Parathyroid adenoma (tissue), 2 donors: ENCODE results near the gene MMP2.
A peak's percentile ranks its signal among the peaks of the same experiment; 100 is the strongest.

Experiments
- H2AFZ ChIP-seq: fragments of 300-600 bp; sonication (generic); one replicate; pipeline ENCODE4 v1.7.0; 2017; ENCODE audit warnings: antibody characterized with exemption, mild to moderate bottlenecking
- H3K27ac ChIP-seq: fragments of 300-600 bp; sonication (generic); one replicate; pipeline ENCODE4 v1.7.0; 2017
- H3K27me3 ChIP-seq: fragments of 300-600 bp; sonication (generic); one replicate; pipeline ENCODE4 v1.7.0; 2017; ENCODE audit warnings: low read length; ENCODE audit not compliant: control insufficient read depth, insufficient read depth
- H3K36me3 ChIP-seq: fragments of 300-600 bp; sonication (generic); one replicate; pipeline ENCODE4 v1.7.0; 2017; ENCODE audit warnings: low read length; ENCODE audit not compliant: control insufficient read depth, insufficient read depth
- H3K4me1 ChIP-seq: fragments of 300-600 bp; sonication (generic); one replicate; pipeline ENCODE4 v1.7.0; 2017; ENCODE audit warnings: control low read depth
- H3K4me2 ChIP-seq: fragments of 300-600 bp; sonication (generic); one replicate; pipeline ENCODE4 v1.7.0; 2017; ENCODE audit warnings: low read length
- H3K4me3 ChIP-seq: fragments of 300-600 bp; sonication (generic); one replicate; pipeline ENCODE4 v1.7.0; 2017; ENCODE audit warnings: low read depth, low read length
- H3K79me2 ChIP-seq: fragments of 300-600 bp; sonication (generic); one replicate; pipeline ENCODE4 v1.7.0; 2017; ENCODE audit warnings: control low read depth
- H3K9ac ChIP-seq: fragments of 300-600 bp; sonication (generic); one replicate; pipeline ENCODE4 v1.7.0; 2017; ENCODE audit warnings: mild to moderate bottlenecking
- H3K9me3 ChIP-seq: fragments of 300-600 bp; sonication (generic); one replicate; pipeline ENCODE4 v1.7.0; 2017; ENCODE audit warnings: low read length; ENCODE audit not compliant: control insufficient read depth
- TF ChIP-seq, protein P1 (sequence below): fragments of 300-600 bp; sonication (generic); IDR thresholded peaks from one replicate; pipeline ENCODE4 v1.7.0; 2017; ENCODE audit warnings: antibody characterized with exemption, mild to moderate bottlenecking
- donor health status: primary hyperparathyroidism.

Gene MMP2

DNA sequence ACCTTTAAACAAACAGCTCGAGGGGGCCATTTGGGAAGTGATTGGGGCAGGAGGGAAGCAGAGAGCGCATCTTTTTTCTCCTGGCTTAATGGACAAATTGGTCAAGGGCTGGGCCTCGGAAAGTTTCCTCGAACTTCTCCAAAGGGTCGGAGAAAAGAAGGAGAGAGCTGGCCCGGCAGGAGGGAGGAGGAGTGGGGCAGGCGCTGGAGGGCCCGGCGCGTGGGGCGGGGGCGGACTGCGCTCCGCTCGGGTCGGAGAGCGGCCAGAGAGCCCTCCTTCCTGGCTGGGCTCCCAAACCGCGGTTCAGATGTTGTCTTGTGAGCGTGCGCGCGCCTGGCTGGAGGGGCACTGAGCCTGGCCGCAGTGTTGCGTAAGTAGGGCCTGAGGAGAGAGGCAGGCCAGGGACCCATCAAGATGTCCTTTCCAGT lies 1.2 kb downstream of the MMP2 start:
- no peak overlapping the region for H3K27ac ChIP-seq
- H3K4me3 ChIP-seq, result no peak overlapping the region
- H3K36me3 ChIP-seq, result no peaks in the 10 kb centered on the region
- H3K27me3 ChIP-seq, result no peaks in the 10 kb centered on the region
- H3K9me3 ChIP-seq, result no peaks in the 10 kb centered on the region
- H3K9ac ChIP-seq, result no peak overlapping the region
- TF ChIP-seq, protein P1, sequence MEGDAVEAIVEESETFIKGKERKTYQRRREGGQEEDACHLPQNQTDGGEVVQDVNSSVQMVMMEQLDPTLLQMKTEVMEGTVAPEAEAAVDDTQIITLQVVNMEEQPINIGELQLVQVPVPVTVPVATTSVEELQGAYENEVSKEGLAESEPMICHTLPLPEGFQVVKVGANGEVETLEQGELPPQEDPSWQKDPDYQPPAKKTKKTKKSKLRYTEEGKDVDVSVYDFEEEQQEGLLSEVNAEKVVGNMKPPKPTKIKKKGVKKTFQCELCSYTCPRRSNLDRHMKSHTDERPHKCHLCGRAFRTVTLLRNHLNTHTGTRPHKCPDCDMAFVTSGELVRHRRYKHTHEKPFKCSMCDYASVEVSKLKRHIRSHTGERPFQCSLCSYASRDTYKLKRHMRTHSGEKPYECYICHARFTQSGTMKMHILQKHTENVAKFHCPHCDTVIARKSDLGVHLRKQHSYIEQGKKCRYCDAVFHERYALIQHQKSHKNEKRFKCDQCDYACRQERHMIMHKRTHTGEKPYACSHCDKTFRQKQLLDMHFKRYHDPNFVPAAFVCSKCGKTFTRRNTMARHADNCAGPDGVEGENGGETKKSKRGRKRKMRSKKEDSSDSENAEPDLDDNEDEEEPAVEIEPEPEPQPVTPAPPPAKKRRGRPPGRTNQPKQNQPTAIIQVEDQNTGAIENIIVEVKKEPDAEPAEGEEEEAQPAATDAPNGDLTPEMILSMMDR, result no peak
- no peaks in the 10 kb centered on the region for H3K79me2 ChIP-seq
- no peaks in the 10 kb centered on the region for H3K4me1 ChIP-seq
- H3K4me2 ChIP-seq, result peak overlapping the region; percentile 45
- peak overlapping the region; percentile 28 for H2AFZ ChIP-seq

DNA sequence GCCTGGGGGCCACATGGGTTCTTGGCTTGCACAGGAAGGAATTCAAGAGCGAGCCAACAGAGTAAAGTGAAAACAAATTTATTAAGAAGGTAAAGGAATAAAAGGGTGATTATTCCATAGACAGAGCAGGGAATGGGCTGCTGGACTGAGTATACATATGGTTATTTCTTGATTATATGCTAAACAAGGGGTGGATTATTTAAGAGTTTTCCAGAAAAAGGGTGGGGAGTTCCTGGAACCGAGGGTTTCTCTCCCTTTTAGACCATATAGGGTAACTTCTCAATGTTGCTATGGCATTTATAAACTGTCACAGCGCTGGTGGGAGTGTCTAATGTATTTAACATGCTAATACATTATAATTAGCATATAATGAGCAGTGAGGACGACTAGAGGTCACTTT lies 2.0 kb downstream of the MMP2 start:
- H3K36me3 ChIP-seq, result no peaks in the 10 kb centered on the region
- no peak overlapping the region for H3K4me3 ChIP-seq
- no peaks in the 10 kb centered on the region for H3K4me1 ChIP-seq
- H3K9me3 ChIP-seq, result no peaks in the 10 kb centered on the region
- no peaks in the 10 kb centered on the region for H3K79me2 ChIP-seq
- no peak overlapping the region for H3K9ac ChIP-seq
- no peaks in the 10 kb centered on the region for H3K27me3 ChIP-seq
- no peak overlapping the region for H2AFZ ChIP-seq
- TF ChIP-seq, protein P1, result no peak
- no peak overlapping the region for H3K27ac ChIP-seq
- H3K4me2 ChIP-seq, result no peak overlapping the region

DNA sequence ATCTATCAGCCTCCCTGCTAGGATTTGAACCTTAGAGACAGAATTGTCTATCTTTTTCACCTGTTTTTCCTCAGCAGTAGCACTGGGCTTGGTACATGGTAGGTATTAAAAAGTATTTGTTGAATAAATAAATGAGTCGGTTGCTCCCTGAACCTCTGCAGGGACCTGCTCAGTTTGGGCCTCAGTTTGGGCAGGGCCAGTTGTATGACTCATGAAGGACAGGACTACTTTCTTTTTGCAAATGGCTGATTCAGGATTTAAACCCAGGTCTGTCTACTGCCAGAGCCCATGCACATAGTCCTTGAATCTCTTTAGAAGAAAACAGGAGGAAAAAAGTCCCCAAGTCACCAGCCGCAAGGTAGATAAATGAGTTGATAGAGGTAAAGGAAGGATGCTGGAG lies 3.1 kb downstream of the MMP2 start:
- Histone ChIP-seq H3K27me3 (no peaks in the 10 kb centered on the region), H3K9ac (no peak overlapping the region), H3K9me3 (no peaks in the 10 kb centered on the region), H3K4me1 (no peaks in the 10 kb centered on the region), H3K4me2 (no peak overlapping the region), H3K79me2 (no peaks in the 10 kb centered on the region), H3K4me3 (no peak overlapping the region), H3K27ac (no peak overlapping the region), H3K36me3 (no peaks in the 10 kb centered on the region), H2AFZ (no peak overlapping the region)
- TF ChIP-seq, protein P1, result no peak

DNA sequence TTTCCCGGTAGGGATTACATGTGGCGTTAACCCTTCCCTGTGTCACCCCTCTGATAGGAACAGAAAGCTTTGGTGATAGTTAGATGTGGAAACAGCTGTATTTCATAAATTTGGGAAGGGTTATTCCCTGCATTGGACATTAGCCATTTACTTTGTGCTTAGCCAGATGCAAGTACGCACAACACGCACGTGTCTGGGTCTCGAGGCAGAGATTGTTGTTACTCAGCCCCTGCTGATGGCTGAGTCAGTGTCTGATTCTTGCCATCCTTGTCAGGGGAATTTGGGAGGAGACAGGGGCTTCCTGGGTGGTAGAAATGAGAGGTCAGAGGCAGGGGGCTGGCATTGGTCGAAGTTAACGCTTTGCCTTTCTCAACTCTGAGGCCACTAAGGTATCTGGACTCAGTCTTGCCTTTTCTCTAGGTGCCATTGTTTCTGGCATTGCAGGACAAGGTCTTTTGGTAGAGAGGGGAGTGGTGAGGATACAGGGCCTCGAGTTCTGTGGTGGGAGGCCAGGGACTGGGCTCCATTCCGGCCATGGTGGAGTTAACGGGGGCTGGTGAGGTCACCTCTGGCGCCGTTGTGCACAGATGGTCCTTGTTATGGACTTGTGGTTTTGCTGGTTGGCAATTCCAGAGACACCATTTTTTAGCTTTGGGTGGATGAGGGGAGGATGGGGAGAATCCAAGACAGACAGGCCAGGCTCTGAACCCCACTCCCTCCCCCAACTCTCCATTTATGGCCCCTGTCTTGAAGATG lies 8.2 kb downstream of the MMP2 start:
- H3K9ac ChIP-seq, result no peak overlapping the region
- no peaks in the 10 kb centered on the region for H3K9me3 ChIP-seq
- H2AFZ ChIP-seq, result no peak overlapping the region
- H3K4me1 ChIP-seq, result no peaks in the 10 kb centered on the region
- H3K4me2 ChIP-seq, result no peak overlapping the region
- no peaks in the 10 kb centered on the region for H3K27me3 ChIP-seq
- H3K27ac ChIP-seq, result no peak overlapping the region
- H3K79me2 ChIP-seq, result no peaks in the 10 kb centered on the region
- no peak overlapping the region for H3K4me3 ChIP-seq
- H3K36me3 ChIP-seq, result no peaks in the 10 kb centered on the region
- TF ChIP-seq, protein P1, result no peak

DNA sequence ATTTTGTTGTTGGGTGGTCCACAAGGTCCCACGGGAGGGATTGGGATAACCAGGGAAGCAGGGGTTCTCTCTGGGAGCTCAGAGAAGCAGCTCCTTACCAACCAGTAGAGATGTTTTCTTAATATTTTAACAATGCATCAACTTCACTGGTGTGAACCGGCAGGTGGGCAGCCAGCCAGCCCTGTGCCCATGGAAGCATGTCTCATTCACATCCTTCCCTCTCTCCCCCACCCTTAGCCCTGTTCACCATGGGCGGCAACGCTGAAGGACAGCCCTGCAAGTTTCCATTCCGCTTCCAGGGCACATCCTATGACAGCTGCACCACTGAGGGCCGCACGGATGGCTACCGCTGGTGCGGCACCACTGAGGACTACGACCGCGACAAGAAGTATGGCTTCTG lies 9.3 kb downstream of the MMP2 start:
- no peak overlapping the region for H3K9ac ChIP-seq
- no peaks in the 10 kb centered on the region for H3K9me3 ChIP-seq
- H3K79me2 ChIP-seq, result no peaks in the 10 kb centered on the region
- TF ChIP-seq, protein P1, result no peak
- H2AFZ ChIP-seq, result no peak overlapping the region
- H3K4me1 ChIP-seq, result no peaks in the 10 kb centered on the region
- H3K4me2 ChIP-seq, result no peak overlapping the region
- no peak overlapping the region for H3K4me3 ChIP-seq
- H3K27me3 ChIP-seq, result no peaks in the 10 kb centered on the region
- no peaks in the 10 kb centered on the region for H3K36me3 ChIP-seq
- H3K27ac ChIP-seq, result no peak overlapping the region
